ENCODE measurements around the gene CTNNA3.

GRCh38 chr10:66259836-66260235 lies 1436.2 kb downstream of the CTNNA3 start:
- TF ChIP-seq CTCF (IDR thresholded peaks at IDR 0.05) (no peak), EP300 (IDR thresholded peaks at IDR 0.05) (no peak), POLR2A (IDR thresholded peaks at IDR 0.05) (no peak), POLR2AphosphoS5 (IDR thresholded peaks at IDR 0.05) (no peak)

All from upper lobe of left lung (tissue), 4 donors.